GM23338 (cell line): ENCODE data around the gene SLC35B1. TPM values are rescaled to one million over a fixed set of nuclear protein-coding genes. Genes with fewer than 3 reads are reported as not detected.

Experiments
- ATAC-seq: fragments of 200-7000 bp; cut with Tn5 transposase; 3 replicates; pipeline ENCODE4 v1.9.1; 2020
- DNase-seq: peaks from one replicate; pipeline ENCODE4 v3.0.0-alpha.2; 2015; ENCODE audit warnings: low spot score
- H2AFZ ChIP-seq: fragments of 200-600 bp; sonication (generic); 2 replicates; pipeline ENCODE4 v1.8.0; 2016; ENCODE audit warnings: antibody characterized with exemption, mild to moderate bottlenecking, moderate library complexity
- H3F3A ChIP-seq: fragments of 200-600 bp; sonication (generic); replicated peaks from 2 replicates; pipeline ENCODE4 v1.8.0; 2017; ENCODE audit warnings: antibody characterized with exemption, mixed run types, low read depth
- H3K27ac ChIP-seq: fragments of 200-600 bp; sonication (generic); 2 replicates; pipeline ENCODE4 v1.6.1; 2016; ENCODE audit warnings: low read depth
- H3K27me3 ChIP-seq: fragments of 200-600 bp; sonication (generic); 2 replicates; pipeline ENCODE4 v1.8.0; 2016; ENCODE audit warnings: mild to moderate bottlenecking, mixed run types, moderate library complexity; ENCODE audit not compliant: insufficient read depth
- H3K36me3 ChIP-seq: fragments of 200-600 bp; sonication (generic); 2 replicates; pipeline ENCODE4 v1.8.0; 2016; ENCODE audit warnings: mild to moderate bottlenecking; ENCODE audit not compliant: insufficient read depth
- H3K4me1 ChIP-seq: fragments of 200-600 bp; sonication (generic); 2 replicates; pipeline ENCODE4 v1.8.0; 2016; ENCODE audit warnings: mild to moderate bottlenecking, moderate library complexity; ENCODE audit not compliant: insufficient read depth
- H3K4me2 ChIP-seq: fragments of 200-600 bp; sonication (generic); 2 replicates; pipeline ENCODE4 v1.7.1; 2017; ENCODE audit warnings: mixed run types
- H3K4me3 ChIP-seq: fragments of 200-600 bp; sonication (generic); 2 replicates; pipeline ENCODE4 v1.6.1; 2016; ENCODE audit warnings: mixed run types
- H3K79me2 ChIP-seq: fragments of 200-600 bp; sonication (generic); replicated peaks from 2 replicates; pipeline ENCODE4 v1.8.0; 2017; ENCODE audit warnings: mild to moderate bottlenecking; ENCODE audit not compliant: insufficient read depth
- H3K9me2 ChIP-seq: fragments of 200-600 bp; sonication (generic); 2 replicates; pipeline ENCODE4 v1.8.0; 2017; ENCODE audit not compliant: insufficient read depth
- H4K20me1 ChIP-seq: fragments of 200-600 bp; sonication (generic); replicated peaks from 2 replicates; pipeline ENCODE4 v1.8.0; 2017; ENCODE audit warnings: mild to moderate bottlenecking; ENCODE audit not compliant: insufficient read depth
- H3K27ac Mint-ChIP-seq: 2 replicates; pipeline ENCODE4 v1.8.0; 2020; ENCODE audit warnings: inconsistent platforms, mild to moderate bottlenecking, moderate library complexity, mixed read lengths
- H3K27me3 Mint-ChIP-seq: 3 replicates; pipeline ENCODE4 v1.8.0; 2022; ENCODE audit warnings: low read depth, mild to moderate bottlenecking, moderate library complexity, mixed read lengths, inconsistent platforms; ENCODE audit not compliant: insufficient read depth, poor library complexity
- H3K36me3 Mint-ChIP-seq: 3 replicates; pipeline ENCODE4 v1.8.0; 2021; ENCODE audit warnings: low read depth, mild to moderate bottlenecking, inconsistent platforms, moderate library complexity, mixed read lengths
- H3K4me1 Mint-ChIP-seq: 3 replicates; pipeline ENCODE4 v1.8.0; 2020; ENCODE audit warnings: mild to moderate bottlenecking, inconsistent platforms, mixed read lengths
- H3K4me3 Mint-ChIP-seq: 3 replicates; pipeline ENCODE4 v1.8.0; 2021; ENCODE audit warnings: moderate library complexity, mild to moderate bottlenecking, inconsistent platforms, mixed read lengths
- H3K9me3 Mint-ChIP-seq: 3 replicates; pipeline ENCODE4 v1.8.0; 2020; ENCODE audit warnings: moderate library complexity, mild to moderate bottlenecking, inconsistent platforms, mixed read lengths
- CREB1 ChIP-seq: fragments of 250-450 bp; sonication (Bioruptor Pico); IDR thresholded peaks from 2 replicates; pipeline ENCODE4 v1.5.0; 2020; ENCODE audit warnings: low read depth, mild to moderate bottlenecking, moderate library complexity
- EZH2 ChIP-seq: fragments of 200-600 bp; sonication (generic); IDR thresholded peaks from one replicate; pipeline ENCODE4 v1.8.0; 2017; ENCODE audit warnings: antibody characterized with exemption, mild to moderate bottlenecking, low read depth; ENCODE audit not compliant: unreplicated experiment
- EZH2phosphoT487 ChIP-seq: fragments of 200-600 bp; sonication (generic); IDR thresholded peaks from one replicate; pipeline ENCODE4 v1.8.1; 2018; ENCODE audit warnings: antibody characterized with exemption; ENCODE audit not compliant: unreplicated experiment
- NANOG ChIP-seq: IDR thresholded peaks from 2 replicates; pipeline ENCODE4 v1.6.1; 2016; ENCODE audit warnings: antibody characterized with exemption, borderline replicate concordance
- ZNF114 ChIP-seq: fragments of 250-450 bp; sonication (Bioruptor Pico); IDR thresholded peaks from 2 replicates; pipeline ENCODE4 v1.5.0; 2020; ENCODE audit warnings: mild to moderate bottlenecking, moderate library complexity
- ZNF331 ChIP-seq: fragments of 250-450 bp; sonication (Bioruptor Pico); IDR thresholded peaks from 2 replicates; pipeline ENCODE4 v1.5.0; 2020; ENCODE audit warnings: low read depth, mild to moderate bottlenecking, moderate library complexity
- polyA plus RNA-seq: library from polyadenylated mRNA; unstranded; fragments of >200 nt; fragmentation: Nextera tagmentation; extraction: Ambion mirVana; gene quantifications from 2 replicates; pipeline ENCODE4 v1.2.1, GENCODE V29; 2016
- total RNA-seq: library from RNA; depleted of rRNA; stranded (reverse); fragments of >200 nt; shearing (Covaris generic); gene quantifications from 2 replicates; pipeline ENCODE4 v1.2.3, GENCODE V29; 2014
- TF ChIP-seq, protein P1 (sequence below): IDR thresholded peaks from 2 replicates; pipeline ENCODE4 v1.6.1; 2016; ENCODE audit warnings: antibody characterized with exemption
- TF ChIP-seq, protein P2 (sequence below): fragments of 250-450 bp; sonication (Bioruptor Pico); IDR thresholded peaks from 2 replicates; pipeline ENCODE4 v1.5.0; 2020; ENCODE audit warnings: mild to moderate bottlenecking, moderate library complexity
- TF ChIP-seq, protein P3 (sequence below), 2 experiments: fragments of 200-600 bp in 1 of 2; sonication (generic) in 1 of 2; conservative IDR thresholded peaks; 2 replicates each; pipeline versions ENCODE4 v1.5.1 to v1.6.1; 2016 to 2017; ENCODE audit warnings: antibody characterized with exemption in 2 of 2, low read depth in 2 of 2, mild to moderate bottlenecking in 2 of 2, moderate library complexity in 1 of 2

Gene SLC35B1
- total and polyA plus RNA-seq, 2 experiments from 2014 or later = 56.7 to 58.9 TPM

DNA sequence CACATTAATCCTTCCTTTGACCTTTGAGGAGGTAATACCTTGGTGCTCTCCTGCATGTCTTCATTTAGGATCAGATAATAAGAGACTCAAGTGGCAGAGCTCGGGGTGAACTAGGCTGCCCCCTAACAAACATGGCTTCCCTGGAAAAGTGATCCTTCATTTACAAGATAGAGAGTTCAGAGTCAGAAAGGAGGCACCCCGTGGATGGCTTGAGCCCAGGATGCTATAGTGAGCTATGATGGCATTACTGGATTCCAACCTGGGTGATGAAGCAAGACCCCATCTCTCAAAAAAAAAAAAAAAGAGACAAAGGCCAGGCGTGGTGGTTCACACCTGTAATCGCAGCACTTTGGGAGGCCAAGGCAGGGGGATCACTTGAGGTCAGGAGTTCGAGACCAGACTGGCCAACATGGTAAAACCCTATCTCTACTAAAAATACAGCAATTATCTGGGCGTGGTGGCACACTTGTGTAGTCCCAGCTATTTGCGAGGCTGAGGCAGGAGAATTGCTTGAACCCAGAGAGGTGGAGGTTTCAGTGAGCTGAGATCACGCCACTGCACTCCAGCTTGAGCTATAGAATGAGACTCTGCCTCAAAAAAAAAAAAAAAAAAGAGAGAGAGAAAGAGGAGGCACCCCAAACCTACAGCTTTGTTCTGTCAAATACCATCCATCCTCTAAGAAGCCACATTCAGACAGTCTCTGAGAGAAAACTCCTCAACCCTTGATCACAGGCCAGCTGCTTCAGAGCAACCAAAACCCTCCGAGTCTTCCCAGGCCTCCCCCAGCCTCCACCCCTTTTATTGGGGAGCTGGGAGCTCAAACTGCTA, 48.8 kb upstream of the SLC35B1 start:
- Histone ChIP-seq H3K4me3 (no peak overlapping the region), H2AFZ (no peak overlapping the region), H3K4me1 (peaks cover 26% of the 10 kb centered on the region), H3K9me2 (no peaks in the 10 kb centered on the region), H3K27ac (no peak overlapping the region), H3K79me2 (peaks cover 100% of the 10 kb centered on the region), H4K20me1 (peaks cover 68% of the 10 kb centered on the region), H3K36me3 (no peaks in the 10 kb centered on the region), H3F3A (no peaks in the 10 kb centered on the region), H3K27me3 (no peaks in the 10 kb centered on the region), H3K4me2 (no peak overlapping the region)
- DNase-seq (no peak), ATAC-seq (peak; percentile 68)
- peaks cover 11% of the 10 kb centered on the region; the same call in 2 of the 3 replicates for H3K36me3 Mint-ChIP-seq
- peaks cover 44% of the 10 kb centered on the region for H3K4me1 Mint-ChIP-seq
- no peak overlapping the region for H3K4me3 Mint-ChIP-seq
- TF ChIP-seq EZH2phosphoT487 = no peak
- TF ChIP-seq NANOG = no peak
- no peak for TF ChIP-seq ZNF331 (CRISPR knock-in tag)
- TF ChIP-seq CREB1 (CRISPR knock-in tag) = no peak
- TF ChIP-seq ZNF114 = no peak
- TF ChIP-seq, protein P1, sequence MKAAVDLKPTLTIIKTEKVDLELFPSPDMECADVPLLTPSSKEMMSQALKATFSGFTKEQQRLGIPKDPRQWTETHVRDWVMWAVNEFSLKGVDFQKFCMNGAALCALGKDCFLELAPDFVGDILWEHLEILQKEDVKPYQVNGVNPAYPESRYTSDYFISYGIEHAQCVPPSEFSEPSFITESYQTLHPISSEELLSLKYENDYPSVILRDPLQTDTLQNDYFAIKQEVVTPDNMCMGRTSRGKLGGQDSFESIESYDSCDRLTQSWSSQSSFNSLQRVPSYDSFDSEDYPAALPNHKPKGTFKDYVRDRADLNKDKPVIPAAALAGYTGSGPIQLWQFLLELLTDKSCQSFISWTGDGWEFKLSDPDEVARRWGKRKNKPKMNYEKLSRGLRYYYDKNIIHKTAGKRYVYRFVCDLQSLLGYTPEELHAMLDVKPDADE = no peak
- TF ChIP-seq EZH2 = no peak
- TF ChIP-seq, protein P2, sequence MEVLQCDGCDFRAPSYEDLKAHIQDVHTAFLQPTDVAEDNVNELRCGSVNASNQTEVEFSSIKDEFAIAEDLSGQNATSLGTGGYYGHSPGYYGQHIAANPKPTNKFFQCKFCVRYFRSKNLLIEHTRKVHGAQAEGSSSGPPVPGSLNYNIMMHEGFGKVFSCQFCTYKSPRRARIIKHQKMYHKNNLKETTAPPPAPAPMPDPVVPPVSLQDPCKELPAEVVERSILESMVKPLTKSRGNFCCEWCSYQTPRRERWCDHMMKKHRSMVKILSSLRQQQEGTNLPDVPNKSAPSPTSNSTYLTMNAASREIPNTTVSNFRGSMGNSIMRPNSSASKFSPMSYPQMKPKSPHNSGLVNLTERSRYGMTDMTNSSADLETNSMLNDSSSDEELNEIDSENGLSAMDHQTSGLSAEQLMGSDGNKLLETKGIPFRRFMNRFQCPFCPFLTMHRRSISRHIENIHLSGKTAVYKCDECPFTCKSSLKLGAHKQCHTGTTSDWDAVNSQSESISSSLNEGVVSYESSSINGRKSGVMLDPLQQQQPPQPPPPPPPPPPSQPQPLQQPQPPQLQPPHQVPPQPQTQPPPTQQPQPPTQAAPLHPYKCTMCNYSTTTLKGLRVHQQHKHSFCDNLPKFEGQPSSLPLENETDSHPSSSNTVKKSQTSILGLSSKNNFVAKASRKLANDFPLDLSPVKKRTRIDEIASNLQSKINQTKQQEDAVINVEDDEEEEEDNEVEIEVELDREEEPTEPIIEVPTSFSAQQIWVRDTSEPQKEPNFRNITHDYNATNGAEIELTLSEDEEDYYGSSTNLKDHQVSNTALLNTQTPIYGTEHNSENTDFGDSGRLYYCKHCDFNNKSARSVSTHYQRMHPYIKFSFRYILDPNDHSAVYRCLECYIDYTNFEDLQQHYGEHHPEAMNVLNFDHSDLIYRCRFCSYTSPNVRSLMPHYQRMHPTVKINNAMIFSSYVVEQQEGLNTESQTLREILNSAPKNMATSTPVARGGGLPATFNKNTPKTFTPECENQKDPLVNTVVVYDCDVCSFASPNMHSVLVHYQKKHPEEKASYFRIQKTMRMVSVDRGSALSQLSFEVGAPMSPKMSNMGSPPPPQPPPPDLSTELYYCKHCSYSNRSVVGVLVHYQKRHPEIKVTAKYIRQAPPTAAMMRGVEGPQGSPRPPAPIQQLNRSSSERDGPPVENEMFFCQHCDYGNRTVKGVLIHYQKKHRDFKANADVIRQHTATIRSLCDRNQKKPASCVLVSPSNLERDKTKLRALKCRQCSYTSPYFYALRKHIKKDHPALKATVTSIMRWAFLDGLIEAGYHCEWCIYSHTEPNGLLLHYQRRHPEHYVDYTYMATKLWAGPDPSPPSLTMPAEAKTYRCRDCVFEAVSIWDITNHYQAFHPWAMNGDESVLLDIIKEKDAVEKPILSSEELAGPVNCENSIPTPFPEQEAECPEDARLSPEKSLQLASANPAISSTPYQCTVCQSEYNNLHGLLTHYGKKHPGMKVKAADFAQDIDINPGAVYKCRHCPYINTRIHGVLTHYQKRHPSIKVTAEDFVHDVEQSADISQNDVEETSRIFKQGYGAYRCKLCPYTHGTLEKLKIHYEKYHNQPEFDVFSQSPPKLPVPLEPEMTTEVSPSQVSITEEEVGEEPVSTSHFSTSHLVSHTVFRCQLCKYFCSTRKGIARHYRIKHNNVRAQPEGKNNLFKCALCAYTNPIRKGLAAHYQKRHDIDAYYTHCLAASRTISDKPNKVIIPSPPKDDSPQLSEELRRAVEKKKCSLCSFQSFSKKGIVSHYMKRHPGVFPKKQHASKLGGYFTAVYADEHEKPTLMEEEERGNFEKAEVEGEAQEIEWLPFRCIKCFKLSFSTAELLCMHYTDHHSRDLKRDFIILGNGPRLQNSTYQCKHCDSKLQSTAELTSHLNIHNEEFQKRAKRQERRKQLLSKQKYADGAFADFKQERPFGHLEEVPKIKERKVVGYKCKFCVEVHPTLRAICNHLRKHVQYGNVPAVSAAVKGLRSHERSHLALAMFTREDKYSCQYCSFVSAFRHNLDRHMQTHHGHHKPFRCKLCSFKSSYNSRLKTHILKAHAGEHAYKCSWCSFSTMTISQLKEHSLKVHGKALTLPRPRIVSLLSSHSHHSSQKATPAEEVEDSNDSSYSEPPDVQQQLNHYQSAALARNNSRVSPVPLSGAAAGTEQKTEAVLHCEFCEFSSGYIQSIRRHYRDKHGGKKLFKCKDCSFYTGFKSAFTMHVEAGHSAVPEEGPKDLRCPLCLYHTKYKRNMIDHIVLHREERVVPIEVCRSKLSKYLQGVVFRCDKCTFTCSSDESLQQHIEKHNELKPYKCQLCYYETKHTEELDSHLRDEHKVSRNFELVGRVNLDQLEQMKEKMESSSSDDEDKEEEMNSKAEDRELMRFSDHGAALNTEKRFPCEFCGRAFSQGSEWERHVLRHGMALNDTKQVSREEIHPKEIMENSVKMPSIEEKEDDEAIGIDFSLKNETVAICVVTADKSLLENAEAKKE (CRISPR knock-in tag) = no peak
- TF ChIP-seq, protein P3, sequence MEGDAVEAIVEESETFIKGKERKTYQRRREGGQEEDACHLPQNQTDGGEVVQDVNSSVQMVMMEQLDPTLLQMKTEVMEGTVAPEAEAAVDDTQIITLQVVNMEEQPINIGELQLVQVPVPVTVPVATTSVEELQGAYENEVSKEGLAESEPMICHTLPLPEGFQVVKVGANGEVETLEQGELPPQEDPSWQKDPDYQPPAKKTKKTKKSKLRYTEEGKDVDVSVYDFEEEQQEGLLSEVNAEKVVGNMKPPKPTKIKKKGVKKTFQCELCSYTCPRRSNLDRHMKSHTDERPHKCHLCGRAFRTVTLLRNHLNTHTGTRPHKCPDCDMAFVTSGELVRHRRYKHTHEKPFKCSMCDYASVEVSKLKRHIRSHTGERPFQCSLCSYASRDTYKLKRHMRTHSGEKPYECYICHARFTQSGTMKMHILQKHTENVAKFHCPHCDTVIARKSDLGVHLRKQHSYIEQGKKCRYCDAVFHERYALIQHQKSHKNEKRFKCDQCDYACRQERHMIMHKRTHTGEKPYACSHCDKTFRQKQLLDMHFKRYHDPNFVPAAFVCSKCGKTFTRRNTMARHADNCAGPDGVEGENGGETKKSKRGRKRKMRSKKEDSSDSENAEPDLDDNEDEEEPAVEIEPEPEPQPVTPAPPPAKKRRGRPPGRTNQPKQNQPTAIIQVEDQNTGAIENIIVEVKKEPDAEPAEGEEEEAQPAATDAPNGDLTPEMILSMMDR (conservative IDR thresholded peaks at IDR 0.05; ENCODE audit: low read depth in 2 of 2) = no peak
- H3K27me3 Mint-ChIP-seq = no peaks in the 10 kb centered on the region
- peak overlapping the region; percentile 65 for H3K27ac Mint-ChIP-seq
- H3K9me3 Mint-ChIP-seq = no peaks in the 10 kb centered on the region; the same call in 2 of the 3 replicates
